ENCODE results near the gene ZNF765.
"Not testable (repeated sequence)": the region's sequence is repeated elsewhere in the genome, so short reads cannot be mapped to it uniquely, and the experiment has no call there.

The ZNF765 gene

GRCh38 chr19:53394974-53395839, at the start of gene ZNF765:
ZNF765 (plus strand) TSS chr19:53395149; CDS start chr19:53398016, 2,867 bp downstream.
- FAIRE-seq, result peak; percentile 81

- FAIRE-seq, result no peak
These were observed 39.2 kb upstream of the ZNF765 start for GRCh38 chr19:53355739-53356138.

GRCh38 chr19:53357821-53358581, 36.9 kb upstream of the ZNF765 start:
- FAIRE-seq, result no peak

GRCh38 chr19:53360056-53360455, 34.9 kb upstream of the ZNF765 start:
- FAIRE-seq, result not testable (repeated sequence)

- no peak for FAIRE-seq
These were observed 29.6 kb upstream of the ZNF765 start, which contains the start of gene ZNF525 for GRCh38 chr19:53365134-53365898. ZNF525 (plus strand) TSS chr19:53365705; CDS start chr19:53372282, 6,577 bp downstream.

GRCh38 chr19:53365899-53366493, 29.0 kb upstream of the ZNF765 start:
- FAIRE-seq, result no peak

GRCh38 chr19:53372196-53372595, 22.8 kb upstream of the ZNF765 start:
- no peak for FAIRE-seq

- FAIRE-seq, result no peak
These were observed 20.7 kb upstream of the ZNF765 start for GRCh38 chr19:53374288-53374687.

- no peak for FAIRE-seq
These were observed 20.2 kb upstream of the ZNF765 start for GRCh38 chr19:53374743-53375142.

- FAIRE-seq, result no peak
These were observed 13.6 kb upstream of the ZNF765 start for GRCh38 chr19:53381376-53381775.

GRCh38 chr19:53388168-53388567, 6.8 kb upstream of the ZNF765 start:
- FAIRE-seq, result no peak

GRCh38 chr19:53388904-53389303, 6.0 kb upstream of the ZNF765 start:
- no peak for FAIRE-seq

GRCh38 chr19:53389571-53389970, 5.4 kb upstream of the ZNF765 start:
- no peak for FAIRE-seq

- FAIRE-seq, result no peak
These were observed 5.0 kb upstream of the ZNF765 start for GRCh38 chr19:53389978-53390377.

GRCh38 chr19:53394522-53394973, 401 bp upstream of the ZNF765 start:
- FAIRE-seq, result no peak

- FAIRE-seq, result not testable (repeated sequence)
These were observed 1.0 kb downstream of the ZNF765 start for GRCh38 chr19:53395840-53396524.

- FAIRE-seq, result no peak
These were observed 1.5 kb downstream of the ZNF765 start for GRCh38 chr19:53396525-53396868.

- FAIRE-seq, result not testable (repeated sequence)
These were observed 3.0 kb downstream of the ZNF765 start for GRCh38 chr19:53397918-53398317.

GRCh38 chr19:53409505-53410204, 14.7 kb downstream of the ZNF765 start:
- FAIRE-seq, result no peak

- FAIRE-seq, result not testable (repeated sequence)
These were observed 25.8 kb downstream of the ZNF765 start for GRCh38 chr19:53420520-53421315.

Data from G401.6 (cell line).